ENCODE measurements around the gene POLN.

POLN gene

DNA sequence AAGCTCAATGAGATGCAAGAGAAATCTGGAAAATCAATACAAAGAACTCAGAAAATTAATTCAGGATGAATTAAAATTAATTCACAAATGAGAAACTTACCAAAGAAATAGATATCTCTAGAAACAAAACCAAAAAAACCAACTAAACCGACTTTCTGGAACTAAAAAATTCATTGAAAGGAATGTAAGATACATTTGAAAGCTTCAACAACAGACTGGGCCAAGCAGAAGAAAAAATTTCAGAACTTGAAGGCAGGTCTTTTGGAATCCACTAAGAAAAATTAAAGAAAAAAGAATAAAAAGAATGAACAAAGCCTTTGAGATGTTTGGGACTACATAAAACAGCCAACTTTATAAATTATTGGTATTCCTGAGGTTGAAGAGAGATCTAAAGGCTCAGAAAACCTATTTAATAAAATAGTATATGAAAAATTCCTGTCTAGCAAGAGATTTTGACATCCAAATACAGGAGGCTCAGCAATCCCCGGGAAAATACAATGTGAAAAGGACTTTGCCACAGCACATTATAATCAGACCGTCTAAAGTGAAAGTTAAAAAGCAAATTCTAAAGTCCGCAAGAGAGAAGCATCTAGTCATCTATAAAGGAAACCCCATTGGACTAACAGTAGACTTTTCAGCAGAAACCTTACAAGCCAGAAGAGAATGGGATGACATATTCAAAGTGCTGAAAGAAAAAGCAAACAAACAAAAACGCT is 138.6 kb downstream of the POLN start:
- DNase-seq = no peak

- DNase-seq = no peak
Observed at GRCh38 chr4:2102045-2102883, 139.7 kb downstream of the POLN start.

DNA sequence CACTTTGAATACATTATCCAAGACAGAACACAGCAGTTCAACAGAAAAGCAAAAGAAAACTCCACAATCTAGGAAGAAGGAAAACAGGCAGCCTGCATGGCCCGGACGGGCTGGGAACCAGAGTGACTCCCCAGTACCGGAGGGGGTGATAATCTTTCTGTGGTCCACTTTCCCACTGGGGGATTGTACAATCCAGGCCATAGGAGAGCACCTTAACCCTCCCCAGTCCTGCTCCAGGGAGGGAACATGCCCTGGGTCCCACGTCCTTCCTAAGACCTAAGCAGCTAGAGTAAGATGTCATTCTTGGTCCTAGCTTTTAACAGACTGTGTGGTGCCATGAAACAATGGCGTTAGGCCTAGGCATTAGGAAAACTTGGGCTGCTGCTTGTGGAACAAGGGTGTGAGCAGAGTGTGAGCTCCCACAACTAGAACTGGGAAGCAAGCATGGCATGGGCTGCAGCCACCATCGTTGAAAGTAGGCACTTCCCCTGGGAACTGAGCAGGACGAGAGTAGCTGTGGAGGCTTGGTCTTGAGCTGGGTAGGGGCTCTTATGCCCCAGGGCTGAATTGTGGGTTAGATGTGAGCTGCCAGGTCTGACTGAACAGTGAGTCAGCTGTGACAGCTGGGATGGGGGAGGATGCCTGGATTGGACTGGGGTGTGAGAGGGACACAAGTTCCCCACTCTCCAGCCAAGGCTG is 140.4 kb downstream of the POLN start:
- DNase-seq = no peak

GRCh38 chr4:2096073-2096609 is 145.8 kb downstream of the POLN start:
- no peak for DNase-seq

DNA sequence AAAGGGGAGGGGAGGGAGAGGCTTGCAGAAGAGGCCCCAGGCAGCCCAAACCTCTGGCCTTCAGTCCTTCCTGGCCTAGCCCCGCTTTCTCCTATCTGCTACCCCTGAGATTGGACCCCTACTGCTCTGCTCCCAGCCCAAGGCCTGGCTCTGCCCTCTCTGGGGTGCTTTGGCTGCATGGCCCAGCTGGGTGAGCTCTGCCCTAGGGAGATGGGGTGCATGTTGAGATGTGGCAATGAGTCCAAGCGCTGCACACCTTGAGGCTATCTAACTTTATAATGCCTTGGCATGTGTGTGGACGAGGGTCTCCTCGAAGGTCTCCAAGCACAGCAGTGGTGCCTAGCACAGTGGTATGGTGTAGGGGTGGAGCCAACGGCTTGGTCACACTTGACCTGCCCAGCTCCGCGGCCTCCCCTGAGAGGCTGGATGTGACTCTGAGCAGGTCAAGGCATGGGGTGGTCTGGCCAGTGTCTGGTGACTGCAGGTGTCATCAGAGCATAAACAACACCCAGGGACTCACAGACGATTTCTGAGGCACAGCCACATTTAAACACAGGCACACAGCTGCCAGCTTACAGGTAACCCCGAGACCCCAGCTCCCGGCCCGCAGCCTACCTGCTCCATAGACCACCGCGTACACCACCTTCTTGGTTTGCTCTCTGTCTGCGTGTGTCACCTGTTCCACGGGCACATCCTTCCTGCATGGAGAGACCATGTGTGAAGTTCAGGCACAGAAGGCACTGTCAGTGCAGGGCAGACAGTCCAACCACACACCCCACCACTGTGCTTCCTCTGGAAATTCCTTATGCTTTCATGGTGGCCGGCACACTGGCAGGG is 146.5 kb downstream of the POLN start:
- DNase-seq = no peak

GRCh38 chr4:2094545-2094944 is 147.4 kb downstream of the POLN start:
- DNase-seq = no peak

GRCh38 chr4:2093265-2093664 is 148.7 kb downstream of the POLN start:
- no peak for DNase-seq

DNA sequence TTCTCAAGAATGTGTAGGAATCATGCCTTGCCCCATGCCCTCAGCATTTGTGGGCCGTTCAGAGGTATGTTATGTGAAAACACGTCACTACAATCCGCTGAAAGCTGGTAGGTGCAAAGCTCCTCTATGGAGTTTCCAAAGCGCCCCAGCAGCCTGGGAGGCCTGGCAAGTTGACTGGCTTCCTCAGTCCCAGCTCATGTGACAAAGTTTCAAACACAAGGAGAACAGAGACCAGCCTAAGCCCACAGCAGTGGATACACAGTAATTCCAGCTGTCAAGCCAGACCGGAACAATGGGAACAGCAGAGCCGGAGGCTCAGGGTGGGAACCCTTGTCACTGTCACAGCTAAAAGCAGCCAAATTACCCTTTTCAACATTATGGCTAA is 149.3 kb downstream of the POLN start:
- peak; percentile 3 for DNase-seq

DNA sequence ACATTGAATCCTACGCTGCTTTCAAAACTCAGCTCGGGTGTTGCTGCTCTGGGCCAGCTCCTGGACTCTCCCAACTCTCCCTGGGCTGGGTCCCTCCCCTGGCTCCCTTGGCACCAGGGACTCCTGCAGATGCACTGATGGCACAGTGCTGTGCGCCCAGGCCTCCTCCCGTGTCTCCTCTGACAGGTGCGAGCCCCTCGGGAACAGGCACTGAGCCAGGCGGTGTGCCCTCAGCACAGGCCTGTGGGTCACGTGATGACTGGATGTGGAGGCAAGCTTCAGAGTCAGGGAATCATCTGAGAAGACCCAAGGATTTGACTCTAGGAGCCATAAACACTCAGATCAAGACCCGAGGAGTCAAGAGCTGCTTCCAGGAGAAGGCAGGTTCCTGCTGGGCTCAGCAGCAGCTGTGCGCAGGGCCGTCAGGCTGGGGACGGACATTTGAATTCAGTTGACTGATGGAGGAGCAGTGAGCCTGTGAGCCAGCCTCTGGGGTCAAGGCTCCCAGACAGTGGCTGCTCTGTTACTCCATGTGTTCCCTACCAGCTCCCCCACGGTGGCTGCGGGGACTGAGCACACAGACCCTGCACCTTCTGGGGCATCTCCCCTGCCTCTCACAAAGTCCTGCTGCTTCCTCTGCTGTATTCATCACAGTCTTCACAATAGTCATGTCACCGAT is 149.8 kb downstream of the POLN start:
- peak; percentile 41 for DNase-seq

DNA sequence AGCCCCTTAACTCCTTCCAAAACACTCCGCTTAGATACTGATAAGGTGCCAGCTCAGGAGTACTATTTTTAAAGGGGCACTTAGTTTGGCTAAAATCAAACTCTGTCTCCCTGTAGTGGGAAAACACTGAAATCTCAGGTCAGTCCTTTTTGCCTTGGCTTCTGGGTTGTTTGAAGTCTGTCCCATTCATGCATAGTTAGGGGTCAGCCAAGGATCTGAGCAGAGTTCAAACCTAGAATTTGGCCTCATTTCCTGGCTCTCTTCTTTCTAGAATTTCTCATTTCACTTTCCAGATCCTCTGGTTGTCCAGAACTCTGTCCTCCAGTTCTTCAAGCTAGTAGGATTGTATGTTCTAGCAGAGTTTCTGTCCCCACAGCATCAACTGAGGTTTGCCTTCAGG is 151.3 kb downstream of the POLN start:
- no peak for DNase-seq

- DNase-seq = no peak
Observed at GRCh38 chr4:2089222-2089621, 152.7 kb downstream of the POLN start.

- no peak for DNase-seq
Observed at GRCh38 chr4:2087170-2087569, 154.8 kb downstream of the POLN start.

- no peak for DNase-seq
Observed at GRCh38 chr4:2085496-2085901, 156.4 kb downstream of the POLN start.

GRCh38 chr4:2084316-2084715 is 157.6 kb downstream of the POLN start:
- no peak for DNase-seq

DNA sequence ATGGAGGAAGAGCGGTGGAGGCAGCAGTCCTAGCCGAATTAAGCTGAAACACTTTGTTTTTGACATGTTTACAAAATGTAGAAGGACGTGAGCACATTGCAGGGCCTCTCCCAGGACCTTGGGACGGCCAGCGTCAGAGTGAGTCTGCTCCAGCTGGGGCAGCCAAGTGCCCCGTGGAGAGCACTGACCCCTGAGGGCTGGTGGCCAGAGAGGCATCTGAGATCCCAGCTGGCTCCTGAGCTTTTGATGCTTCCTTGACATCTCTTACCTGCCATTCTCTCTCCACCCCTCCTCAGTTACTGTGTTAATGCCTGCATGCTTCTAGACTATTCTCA is 158.1 kb downstream of the POLN start:
- no peak for DNase-seq

GRCh38 chr4:2083116-2083825 is 158.7 kb downstream of the POLN start:
- no peak for DNase-seq

DNA sequence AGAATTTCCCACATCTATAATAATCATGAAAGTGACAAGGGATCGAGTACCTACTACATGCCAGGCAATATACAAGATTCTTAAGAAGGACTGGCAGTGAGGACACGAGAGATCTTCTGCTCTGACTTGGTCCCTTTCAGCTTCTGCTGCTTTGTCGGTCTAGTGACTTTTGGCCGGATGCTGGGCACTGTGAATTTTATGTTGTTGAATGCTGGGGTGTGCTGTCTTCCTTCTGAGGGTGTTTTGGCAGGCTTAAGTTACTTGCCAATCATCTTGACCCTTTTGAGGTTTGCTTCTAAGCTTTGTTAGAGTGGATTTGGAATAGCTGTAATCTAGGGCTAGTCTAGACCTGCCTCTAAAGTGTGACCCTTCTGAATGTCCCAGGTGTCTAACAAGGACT is 159.3 kb downstream of the POLN start:
- no peak for DNase-seq

DNA sequence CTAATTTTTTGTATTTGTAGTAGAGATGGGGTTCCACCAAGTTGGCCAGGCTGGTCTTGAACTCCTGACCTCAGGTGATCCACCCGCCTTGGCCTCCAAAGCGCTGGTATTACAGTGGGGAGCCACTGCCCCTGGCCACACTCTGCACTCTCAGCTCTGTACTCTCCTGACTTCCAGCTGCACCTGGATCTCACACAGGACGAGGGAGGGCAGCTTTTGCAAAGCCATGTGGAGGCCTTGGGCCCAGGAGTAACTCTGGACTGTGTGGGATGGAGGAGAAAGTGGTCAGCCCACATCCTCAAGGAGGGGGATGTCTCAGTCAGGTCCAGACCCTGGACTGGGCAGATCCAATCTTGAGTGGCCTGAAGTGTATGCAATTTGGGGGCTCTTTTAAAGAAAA is 159.8 kb downstream of the POLN start:
- DNase-seq = no peak

GRCh38 chr4:2081540-2081939 is 160.4 kb downstream of the POLN start:
- no peak for DNase-seq

DNA sequence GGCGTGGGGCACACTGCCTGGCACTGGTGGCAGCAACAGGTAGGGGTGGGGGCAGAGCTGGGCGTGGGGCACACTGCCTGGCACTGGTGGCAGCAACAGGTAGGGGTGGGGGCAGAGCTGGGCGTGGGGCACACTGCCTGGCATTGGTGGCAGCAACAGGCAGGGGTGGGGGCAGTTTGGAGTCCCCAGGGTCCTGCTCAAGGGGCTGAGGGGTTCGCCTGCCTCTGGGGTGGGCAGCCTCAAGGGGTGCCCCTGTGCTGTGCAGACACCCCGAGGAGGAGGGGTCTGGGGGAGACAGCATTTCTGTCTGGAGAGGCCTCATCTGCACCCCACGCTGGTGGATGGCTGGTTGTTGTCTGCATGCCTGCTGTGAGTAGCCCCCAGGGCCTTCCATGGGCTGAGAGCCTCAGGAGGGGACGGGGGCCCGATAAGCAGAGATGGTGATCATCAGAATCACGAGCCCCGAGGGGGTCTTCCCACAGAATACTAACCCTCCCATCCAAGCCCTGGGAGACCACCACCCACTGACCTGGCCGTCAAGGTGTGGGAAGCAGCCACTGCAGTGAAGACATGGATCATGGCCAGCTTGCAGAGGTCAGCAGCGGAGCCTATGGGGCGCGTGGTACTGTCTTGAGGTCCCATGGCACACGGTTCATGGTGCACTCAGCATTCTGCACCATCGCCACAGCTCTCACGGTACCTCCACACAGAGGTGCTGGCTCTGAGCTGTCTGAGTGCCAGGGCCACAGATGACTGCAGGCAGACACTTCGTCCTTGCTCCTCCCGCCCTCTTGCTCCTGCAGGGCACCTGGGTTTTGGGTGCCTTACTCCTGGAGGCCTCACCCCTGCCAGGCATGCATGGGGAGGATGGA is 161.3 kb downstream of the POLN start:
- DNase-seq = no peak

DNA sequence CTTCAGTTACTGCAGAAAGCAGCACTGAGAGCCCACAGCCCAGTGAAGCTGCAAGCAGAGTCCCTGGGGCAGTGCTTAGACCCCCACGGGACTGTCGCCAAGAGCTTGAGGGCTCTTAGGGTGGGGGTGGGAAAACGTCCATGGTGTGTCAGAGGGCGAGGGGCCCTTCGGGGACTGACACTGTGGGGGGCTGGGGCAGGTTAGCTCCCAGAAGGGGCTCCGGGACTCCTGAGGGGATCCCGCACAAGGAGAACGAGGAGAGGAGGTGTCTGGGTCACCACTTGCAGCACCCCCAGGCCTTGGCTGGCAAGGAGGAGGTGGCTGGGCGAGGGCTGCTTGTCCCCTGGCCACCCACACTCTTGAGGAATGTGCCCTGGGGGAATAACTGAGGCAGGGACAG is 162.0 kb downstream of the POLN start:
- DNase-seq = no peak
